Kidney capillary endothelial cell (primary cell): ENCODE data around the gene NOTCH2NLA.
"Not testable (repeated sequence)": the region's sequence is repeated elsewhere in the genome, so short reads cannot be mapped to it uniquely, and the experiment has no call there.

ENCODE experiments used
- DNase-seq: peaks from one replicate; pipeline ENCODE4 v3.0.0-alpha.2; 2018; ENCODE audit warnings: low spot score

NOTCH2NLA gene

GRCh38 chr1:146228710-146229477 lies at the start of gene NOTCH2NLA:
Gene NOTCH2NLA, minus strand, starts transcription at chr1:146229021. Its CDS starts 39,684 bp downstream, at chr1:146189337.
- DNase-seq: peak; percentile 0

- not testable (repeated sequence) for DNase-seq
These were observed 49.5 kb upstream of the NOTCH2NLA start for GRCh38 chr1:146278346-146278745.

- DNase-seq: not testable (repeated sequence)
These were observed 48.3 kb upstream of the NOTCH2NLA start for GRCh38 chr1:146277087-146277486.

- not testable (repeated sequence) for DNase-seq
These were observed 45.3 kb upstream of the NOTCH2NLA start for GRCh38 chr1:146274083-146274482.

- not testable (repeated sequence) for DNase-seq
These were observed 44.4 kb upstream of the NOTCH2NLA start for GRCh38 chr1:146273194-146273593.

- DNase-seq: not testable (repeated sequence)
These were observed 43.9 kb upstream of the NOTCH2NLA start for GRCh38 chr1:146272734-146273133.

GRCh38 chr1:146271977-146272376 lies 43.2 kb upstream of the NOTCH2NLA start:
- DNase-seq: not testable (repeated sequence)

GRCh38 chr1:146270129-146270528 lies 41.3 kb upstream of the NOTCH2NLA start:
- DNase-seq: not testable (repeated sequence)

GRCh38 chr1:146266179-146266748 lies 37.4 kb upstream of the NOTCH2NLA start:
- not testable (repeated sequence) for DNase-seq

- DNase-seq: not testable (repeated sequence)
These were observed 35.9 kb upstream of the NOTCH2NLA start for GRCh38 chr1:146264761-146265160.

- DNase-seq: not testable (repeated sequence)
These were observed 31.3 kb upstream of the NOTCH2NLA start for GRCh38 chr1:146260006-146260730.

GRCh38 chr1:146257992-146258552 lies 29.3 kb upstream of the NOTCH2NLA start:
- DNase-seq: not testable (repeated sequence)

- DNase-seq: not testable (repeated sequence)
These were observed 25.9 kb upstream of the NOTCH2NLA start for GRCh38 chr1:146254569-146255197.

- DNase-seq: not testable (repeated sequence)
These were observed 24.5 kb upstream of the NOTCH2NLA start for GRCh38 chr1:146253249-146253855.

GRCh38 chr1:146251523-146251922 lies 22.7 kb upstream of the NOTCH2NLA start:
- not testable (repeated sequence) for DNase-seq

GRCh38 chr1:146248643-146249042 lies 19.8 kb upstream of the NOTCH2NLA start:
- not testable (repeated sequence) for DNase-seq

- DNase-seq: not testable (repeated sequence)
These were observed 7.8 kb upstream of the NOTCH2NLA start for GRCh38 chr1:146236626-146237025.

GRCh38 chr1:146236026-146236601 lies 7.3 kb upstream of the NOTCH2NLA start:
- not testable (repeated sequence) for DNase-seq

- DNase-seq: not testable (repeated sequence)
These were observed 608 bp downstream of the NOTCH2NLA start for GRCh38 chr1:146228144-146228682.

GRCh38 chr1:146174531-146174930 lies 54.3 kb downstream of the NOTCH2NLA start:
- DNase-seq: not testable (repeated sequence)

GRCh38 chr1:146167740-146168139 lies 61.1 kb downstream of the NOTCH2NLA start:
- DNase-seq: not testable (repeated sequence)
